WI38 (cell line): ENCODE measurements around the gene AQP7.

ENCODE experiments used
- H3K4me3 ChIP-seq: 2 replicates; pipeline ENCODE4 v1.5.1; 2011; ENCODE audit warnings: low read depth, mild to moderate bottlenecking, control low read depth, low read length
- TF ChIP-seq, protein P1 (sequence below): IDR thresholded peaks from 2 replicates; pipeline ENCODE4 v1.5.1; 2012; ENCODE audit warnings: low read depth, mild to moderate bottlenecking, control low read depth, low read length

The AQP7 gene

GRCh38 chr9:33419708-33420303, 17.4 kb upstream of the AQP7 start:
- TF ChIP-seq, protein P1, sequence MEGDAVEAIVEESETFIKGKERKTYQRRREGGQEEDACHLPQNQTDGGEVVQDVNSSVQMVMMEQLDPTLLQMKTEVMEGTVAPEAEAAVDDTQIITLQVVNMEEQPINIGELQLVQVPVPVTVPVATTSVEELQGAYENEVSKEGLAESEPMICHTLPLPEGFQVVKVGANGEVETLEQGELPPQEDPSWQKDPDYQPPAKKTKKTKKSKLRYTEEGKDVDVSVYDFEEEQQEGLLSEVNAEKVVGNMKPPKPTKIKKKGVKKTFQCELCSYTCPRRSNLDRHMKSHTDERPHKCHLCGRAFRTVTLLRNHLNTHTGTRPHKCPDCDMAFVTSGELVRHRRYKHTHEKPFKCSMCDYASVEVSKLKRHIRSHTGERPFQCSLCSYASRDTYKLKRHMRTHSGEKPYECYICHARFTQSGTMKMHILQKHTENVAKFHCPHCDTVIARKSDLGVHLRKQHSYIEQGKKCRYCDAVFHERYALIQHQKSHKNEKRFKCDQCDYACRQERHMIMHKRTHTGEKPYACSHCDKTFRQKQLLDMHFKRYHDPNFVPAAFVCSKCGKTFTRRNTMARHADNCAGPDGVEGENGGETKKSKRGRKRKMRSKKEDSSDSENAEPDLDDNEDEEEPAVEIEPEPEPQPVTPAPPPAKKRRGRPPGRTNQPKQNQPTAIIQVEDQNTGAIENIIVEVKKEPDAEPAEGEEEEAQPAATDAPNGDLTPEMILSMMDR: no peak
- H3K4me3 ChIP-seq: no peak overlapping the region

DNA sequence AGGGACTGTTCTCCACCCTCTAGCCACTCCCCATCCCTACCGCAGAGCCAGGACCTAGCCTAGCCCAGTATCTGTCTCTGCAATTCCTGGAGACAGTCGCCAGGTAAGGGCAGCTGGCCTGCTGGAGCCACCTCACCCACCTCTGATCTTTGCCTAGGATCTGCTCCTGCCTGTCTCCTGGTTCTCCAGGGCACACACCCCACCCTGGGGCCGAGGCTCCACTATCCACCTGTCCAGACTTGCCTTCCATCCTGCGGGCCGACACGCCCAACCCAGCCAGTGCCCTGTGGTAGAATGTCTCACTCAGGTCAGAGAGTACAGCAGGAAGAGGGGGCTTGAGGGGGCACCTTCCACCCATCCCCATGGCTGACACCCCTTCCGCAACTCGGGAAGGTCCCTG, 15.7 kb upstream of the AQP7 start:
- TF ChIP-seq, protein P1: no peak
- H3K4me3 ChIP-seq: no peak overlapping the region

GRCh38 chr9:33416996-33417395, 14.6 kb upstream of the AQP7 start:
- TF ChIP-seq, protein P1: no peak
- H3K4me3 ChIP-seq: no peak overlapping the region

DNA sequence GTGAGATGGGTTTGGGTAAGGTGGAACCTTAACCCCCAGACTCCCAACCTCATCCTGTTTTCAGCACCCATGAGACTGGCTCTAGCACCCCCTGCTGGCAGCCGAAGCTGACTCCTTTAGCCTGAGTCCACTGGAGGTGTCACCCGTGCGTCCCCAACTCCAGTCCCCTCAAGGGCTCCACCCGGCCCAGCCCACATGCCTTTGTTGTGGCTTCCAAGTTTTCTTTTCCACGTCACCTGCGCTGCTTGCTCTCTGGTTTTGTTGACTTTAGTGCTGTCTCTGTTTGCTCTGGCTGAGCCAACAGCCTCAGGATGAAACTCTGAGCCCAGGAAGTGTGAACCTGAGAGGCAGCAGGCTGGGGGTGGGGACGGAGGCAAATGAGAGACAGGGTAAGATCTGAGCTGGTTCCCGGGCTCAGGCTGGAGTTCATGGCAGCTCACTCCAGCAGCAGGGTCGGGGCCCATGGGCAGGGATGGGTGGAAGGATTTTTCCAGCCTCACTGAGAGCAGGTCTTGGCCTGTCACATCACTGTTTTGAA, 13.2 kb upstream of the AQP7 start:
- H3K4me3 ChIP-seq: no peak overlapping the region
- TF ChIP-seq, protein P1: peak; percentile 75

DNA sequence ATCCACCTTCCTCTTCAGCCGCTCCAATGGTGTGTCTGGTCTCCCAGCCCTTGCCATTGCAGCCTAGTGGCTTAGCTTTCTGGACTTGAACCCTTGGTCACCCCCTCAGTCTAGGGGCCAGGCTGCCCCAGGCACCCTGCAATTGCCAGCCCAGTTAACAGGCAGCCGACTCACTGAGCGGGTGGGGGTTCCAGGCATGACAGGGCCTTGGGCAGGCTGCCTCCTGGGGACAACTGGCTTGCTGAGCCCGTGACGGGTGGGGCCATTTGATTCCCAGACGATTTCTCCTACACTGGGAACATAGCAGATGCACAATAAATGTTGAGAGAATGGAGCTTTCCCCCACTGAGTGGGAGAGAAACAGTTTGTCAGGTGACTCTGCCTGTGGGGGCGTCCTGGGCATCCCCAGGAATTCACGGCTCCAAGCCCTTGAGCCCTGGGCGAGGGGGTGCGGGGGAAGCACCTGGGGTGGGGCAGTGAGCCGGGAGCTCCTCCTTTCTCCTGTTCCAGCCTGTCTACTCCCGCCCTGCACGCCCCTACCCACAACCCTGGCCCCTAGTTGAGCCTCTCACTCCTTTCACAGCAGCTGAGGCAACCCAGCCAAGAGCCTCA, 12.6 kb upstream of the AQP7 start:
- no peak overlapping the region for H3K4me3 ChIP-seq
- TF ChIP-seq, protein P1: no peak

GRCh38 chr9:33414268-33414667, 11.9 kb upstream of the AQP7 start:
- TF ChIP-seq, protein P1: no peak
- no peak overlapping the region for H3K4me3 ChIP-seq

DNA sequence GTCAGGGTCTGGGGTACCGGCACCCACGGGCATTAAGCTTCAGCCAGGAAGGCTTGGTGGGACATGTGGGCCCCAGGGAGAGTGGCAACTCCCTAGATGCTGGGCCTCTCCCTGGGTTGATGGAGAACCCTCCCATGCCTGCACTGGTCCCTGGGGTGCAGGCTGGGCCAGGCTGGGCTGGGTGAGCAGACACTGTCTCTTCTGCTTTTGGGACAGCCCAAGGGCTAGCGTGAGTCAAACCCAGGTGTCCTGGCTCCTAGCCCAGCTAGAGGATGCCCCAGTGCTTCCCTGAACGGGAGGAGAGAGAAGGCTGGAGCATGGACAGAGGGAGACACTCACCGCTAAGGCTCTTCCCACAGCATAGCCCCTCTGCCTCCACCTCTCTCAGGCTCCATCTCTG, 5.7 kb upstream of the AQP7 start:
- TF ChIP-seq, protein P1: no peak
- no peak overlapping the region for H3K4me3 ChIP-seq
